Activated naive CD8-positive, alpha-beta T cell (primary cell): ENCODE measurements around the gene HNRNPC.

Experiments used
- H3K27ac Mint-ChIP-seq: one replicate; pipeline ENCODE4 v1.8.0; 2021; ENCODE audit warnings: mixed read lengths
- H3K27me3 Mint-ChIP-seq: one replicate; pipeline ENCODE4 v1.8.0; 2021; ENCODE audit warnings: mixed read lengths
- H3K36me3 Mint-ChIP-seq: one replicate; pipeline ENCODE4 v1.8.0; 2021; ENCODE audit warnings: mixed read lengths
- H3K4me1 Mint-ChIP-seq: one replicate; pipeline ENCODE4 v1.8.0; 2021; ENCODE audit warnings: low read depth, mixed read lengths
- H3K4me3 Mint-ChIP-seq: one replicate; pipeline ENCODE4 v1.8.0; 2021; ENCODE audit warnings: mild to moderate bottlenecking, mixed read lengths
- H3K9me3 Mint-ChIP-seq: one replicate; pipeline ENCODE4 v1.8.0; 2021; ENCODE audit warnings: low read depth, mixed read lengths

The HNRNPC gene

GRCh38 chr14:21202463-21203358, 66.5 kb downstream of the HNRNPC start:
- H3K36me3 Mint-ChIP-seq, result peaks cover 16% of the 10 kb centered on the region
- no peaks in the 10 kb centered on the region for H3K27me3 Mint-ChIP-seq
- H3K9me3 Mint-ChIP-seq, result no peaks in the 10 kb centered on the region
- peaks cover 14% of the 10 kb centered on the region for H3K4me1 Mint-ChIP-seq
- H3K4me3 Mint-ChIP-seq, result no peak overlapping the region
- H3K27ac Mint-ChIP-seq, result peak overlapping the region; percentile 71

DNA sequence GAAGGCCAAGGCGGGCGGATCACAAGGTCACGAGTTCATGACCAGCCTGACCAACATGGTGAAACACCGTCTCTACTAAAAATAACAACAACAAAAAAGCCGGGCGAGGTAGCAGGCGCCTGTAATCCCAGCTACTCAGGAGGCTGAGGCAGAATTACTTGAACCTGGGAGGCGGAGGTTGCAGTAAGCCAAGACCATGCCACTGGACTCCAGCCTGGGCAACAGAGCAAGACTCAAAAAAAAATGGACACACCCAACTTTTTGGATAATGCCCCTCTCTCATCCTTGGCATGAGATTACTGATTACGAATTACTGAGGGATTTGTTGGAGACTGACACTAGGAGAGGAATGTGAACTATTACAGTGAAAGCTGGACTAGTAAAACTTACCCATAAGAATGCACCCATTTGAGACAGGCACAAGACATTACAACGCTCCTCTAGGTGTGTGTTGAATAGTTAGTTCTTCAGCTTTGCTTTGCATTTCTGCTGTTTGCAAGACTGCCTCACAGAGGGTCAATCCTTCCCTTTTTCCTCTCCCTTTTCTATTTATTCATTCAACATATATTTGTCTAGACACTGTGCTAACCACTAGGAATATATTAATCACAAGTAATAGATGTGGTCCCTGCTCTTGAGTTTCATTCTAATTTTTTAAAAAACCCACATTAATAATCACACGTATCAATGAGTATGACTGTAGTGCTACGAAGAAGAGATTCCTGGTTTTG, 67.3 kb downstream of the HNRNPC start:
- Mint-ChIP-seq H3K9me3 (no peaks in the 10 kb centered on the region), H3K4me1 (peaks cover 9% of the 10 kb centered on the region), H3K27ac (peak overlapping the region; percentile 43), H3K27me3 (no peaks in the 10 kb centered on the region), H3K4me3 (no peak overlapping the region), H3K36me3 (peaks cover 10% of the 10 kb centered on the region)

DNA sequence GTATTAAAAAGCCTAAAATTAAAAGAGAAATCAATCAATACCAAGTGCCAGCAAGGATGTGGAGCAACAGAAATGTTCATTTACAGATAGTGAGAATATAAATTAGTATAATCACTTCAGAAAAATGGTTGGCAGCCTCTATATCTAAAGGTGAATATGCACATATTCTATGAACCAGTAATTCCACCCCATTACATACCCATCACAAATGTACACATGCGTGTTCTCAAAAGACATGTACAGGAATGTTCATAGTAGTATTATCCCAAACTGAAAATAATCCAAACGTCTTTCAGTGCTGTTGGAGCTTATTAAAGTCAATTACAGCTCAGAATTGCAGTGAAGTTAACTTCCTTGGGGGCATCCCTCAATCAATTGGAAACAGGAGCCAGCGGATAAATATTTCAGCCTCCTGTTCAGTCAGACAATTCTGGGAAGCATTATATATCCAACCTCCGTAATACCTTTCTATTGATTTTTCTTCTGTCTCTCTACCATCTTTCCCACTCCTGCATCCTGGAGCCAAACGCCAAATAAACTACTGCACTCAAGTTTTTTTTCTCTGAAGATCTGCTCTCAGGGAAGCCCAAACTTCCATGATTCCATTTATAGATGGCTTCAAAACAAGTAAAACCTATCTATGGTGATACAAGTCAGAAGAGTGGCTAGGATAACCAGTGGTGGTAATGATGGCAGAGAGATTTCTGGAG, 68.3 kb downstream of the HNRNPC start:
- Mint-ChIP-seq H3K4me1 (peaks cover 4% of the 10 kb centered on the region), H3K36me3 (peaks cover 7% of the 10 kb centered on the region), H3K27me3 (no peaks in the 10 kb centered on the region), H3K4me3 (no peak overlapping the region), H3K9me3 (no peaks in the 10 kb centered on the region), H3K27ac (no peak overlapping the region)

DNA sequence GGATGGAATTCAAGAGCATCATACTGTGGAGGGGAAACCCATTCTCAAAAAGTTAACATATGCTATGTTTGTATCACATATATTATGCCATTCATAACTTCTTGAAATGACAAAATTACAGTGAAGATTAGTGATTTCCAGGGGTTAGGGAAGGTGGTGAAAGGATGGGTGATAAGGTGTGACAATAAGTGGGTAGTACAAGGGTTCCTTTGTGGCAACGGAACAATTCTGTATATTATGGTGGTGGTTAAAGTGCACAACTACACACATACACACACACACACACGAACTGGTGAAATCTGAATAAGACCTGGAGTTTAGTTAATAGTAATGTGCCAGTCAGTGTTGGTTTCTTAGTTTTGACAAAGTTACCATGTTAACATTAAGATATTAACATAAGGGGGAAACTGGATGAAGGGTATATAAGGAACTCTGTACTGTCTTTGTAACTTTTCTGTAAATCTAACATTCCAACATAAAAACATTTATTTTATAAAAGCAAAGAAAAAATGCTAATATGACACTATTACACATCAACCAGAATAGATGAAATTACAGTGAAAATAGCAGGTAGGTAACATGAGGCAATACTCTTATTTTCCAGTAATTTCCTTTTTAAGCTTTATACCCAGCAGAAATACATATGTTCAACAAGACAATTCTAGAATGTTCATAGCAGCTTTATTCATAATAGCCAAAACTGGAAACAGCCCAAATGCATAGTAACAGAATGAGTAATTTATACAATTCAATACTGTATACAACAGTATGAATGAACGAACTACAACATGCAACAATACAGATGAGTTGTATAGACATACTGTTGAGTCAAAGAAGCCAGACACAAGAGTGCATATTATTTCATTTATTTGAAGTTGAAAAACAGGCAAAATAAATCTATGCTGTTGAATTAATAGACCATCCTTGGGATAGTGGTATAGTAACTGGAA, 69.4 kb downstream of the HNRNPC start:
- H3K4me1 Mint-ChIP-seq, result peaks cover 3% of the 10 kb centered on the region
- H3K36me3 Mint-ChIP-seq, result peaks cover 7% of the 10 kb centered on the region
- no peak overlapping the region for H3K4me3 Mint-ChIP-seq
- no peak overlapping the region for H3K27ac Mint-ChIP-seq
- H3K27me3 Mint-ChIP-seq, result no peaks in the 10 kb centered on the region
- H3K9me3 Mint-ChIP-seq, result no peaks in the 10 kb centered on the region

DNA sequence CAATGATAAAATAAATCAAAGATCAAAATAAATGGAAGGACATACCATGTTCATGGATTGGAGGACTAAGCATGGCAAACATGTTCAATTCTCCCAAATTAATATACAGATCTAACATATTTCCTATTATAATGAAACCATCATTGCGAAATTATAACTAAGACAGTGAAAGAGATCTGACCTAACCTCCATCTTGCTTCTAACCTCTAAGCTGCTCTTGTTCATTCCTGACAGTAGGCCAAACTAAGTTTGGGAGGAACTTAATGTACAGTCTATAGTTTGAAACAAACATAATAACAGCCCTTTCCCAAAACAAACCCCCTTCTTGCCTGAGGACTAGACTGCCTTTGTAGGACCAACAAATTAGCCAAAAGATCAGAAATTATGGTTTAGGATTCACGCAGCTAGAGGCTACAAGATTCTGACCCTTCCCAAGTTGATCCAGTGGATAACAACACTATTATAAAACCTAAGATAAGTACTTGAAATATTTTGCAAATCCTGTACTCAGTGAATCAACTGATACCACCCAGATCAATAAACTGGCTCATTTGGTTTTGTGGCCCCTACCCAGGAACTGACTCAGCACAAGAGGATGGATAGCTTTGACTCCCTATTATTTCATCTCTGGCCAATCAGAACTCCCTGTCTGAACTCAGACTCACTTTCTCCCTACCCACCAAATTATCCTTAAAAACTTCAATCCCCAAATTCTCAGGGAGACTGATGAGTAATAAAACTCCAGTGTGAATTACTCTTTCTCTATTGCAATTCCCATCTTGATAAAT, 71.6 kb downstream of the HNRNPC start:
- Mint-ChIP-seq H3K4me1 (no peaks in the 10 kb centered on the region), H3K9me3 (no peaks in the 10 kb centered on the region), H3K27me3 (no peaks in the 10 kb centered on the region), H3K27ac (no peak overlapping the region), H3K4me3 (no peak overlapping the region), H3K36me3 (no peaks in the 10 kb centered on the region)

- Mint-ChIP-seq H3K4me1 (peaks cover 4% of the 10 kb centered on the region), H3K4me3 (no peak overlapping the region), H3K9me3 (no peaks in the 10 kb centered on the region), H3K36me3 (no peaks in the 10 kb centered on the region), H3K27me3 (no peaks in the 10 kb centered on the region), H3K27ac (peak overlapping the region; percentile 6)
Measured at GRCh38 chr14:21194597-21194996, 74.6 kb downstream of the HNRNPC start.

DNA sequence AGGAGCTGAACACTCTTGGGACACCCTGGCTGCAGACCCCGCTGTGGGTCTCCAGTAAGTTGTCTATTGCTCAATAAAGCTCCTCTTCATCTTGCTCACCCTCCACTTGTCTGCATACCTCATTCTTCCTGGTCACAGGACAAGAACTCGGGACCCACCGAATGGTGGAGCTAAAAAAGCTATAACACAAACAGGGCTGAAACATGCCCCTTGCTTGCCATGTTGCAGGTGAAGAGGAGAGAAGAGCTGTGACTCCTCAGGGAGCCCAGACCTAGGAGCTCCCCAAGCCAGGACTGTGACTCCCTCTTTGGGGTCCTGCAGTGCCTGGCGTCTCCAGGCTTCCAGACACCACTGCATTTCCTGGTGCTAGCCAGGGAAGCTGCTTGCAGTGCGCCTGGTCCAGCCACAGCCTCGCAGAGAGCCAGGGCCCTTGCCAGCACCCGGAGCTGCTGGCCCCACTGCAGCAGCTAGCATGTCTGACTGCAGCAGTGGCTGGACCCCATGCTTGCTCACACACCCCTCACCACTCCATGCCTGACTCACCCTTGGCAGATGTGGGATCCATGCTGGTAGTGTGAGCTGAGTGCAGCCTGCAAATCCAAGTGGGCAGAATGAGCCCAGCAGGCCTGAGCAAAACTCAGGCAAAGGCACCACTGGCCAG, 76.2 kb downstream of the HNRNPC start:
- no peaks in the 10 kb centered on the region for H3K36me3 Mint-ChIP-seq
- no peaks in the 10 kb centered on the region for H3K27me3 Mint-ChIP-seq
- peaks cover 4% of the 10 kb centered on the region for H3K4me1 Mint-ChIP-seq
- no peaks in the 10 kb centered on the region for H3K9me3 Mint-ChIP-seq
- no peak overlapping the region for H3K27ac Mint-ChIP-seq
- peak overlapping the region; percentile 56 for H3K4me3 Mint-ChIP-seq

DNA sequence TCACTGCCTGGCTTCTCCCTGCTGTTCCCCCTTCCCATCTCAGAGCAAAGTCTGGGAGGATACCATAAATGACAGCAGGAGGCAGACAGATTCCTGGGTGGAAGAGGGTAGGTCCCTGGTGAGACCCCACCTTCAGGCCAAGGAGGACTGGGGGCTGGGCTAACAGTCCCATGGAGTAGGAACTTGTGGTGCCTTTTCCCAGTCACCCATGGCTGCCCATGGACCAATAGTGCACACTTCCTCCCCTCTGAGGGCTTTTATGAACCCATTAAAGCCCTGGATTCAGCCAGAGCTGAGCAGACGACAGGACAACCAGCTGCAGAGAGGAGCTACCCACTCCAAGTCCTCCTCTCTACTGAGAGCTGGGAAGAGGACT, 76.8 kb downstream of the HNRNPC start:
- Mint-ChIP-seq H3K4me1 (peaks cover 4% of the 10 kb centered on the region), H3K36me3 (no peaks in the 10 kb centered on the region), H3K27me3 (no peaks in the 10 kb centered on the region), H3K9me3 (no peaks in the 10 kb centered on the region), H3K27ac (no peak overlapping the region), H3K4me3 (peak overlapping the region; percentile 79)

- H3K9me3 Mint-ChIP-seq, result no peaks in the 10 kb centered on the region
- H3K27ac Mint-ChIP-seq, result no peak overlapping the region
- peaks cover 4% of the 10 kb centered on the region for H3K4me1 Mint-ChIP-seq
- no peaks in the 10 kb centered on the region for H3K36me3 Mint-ChIP-seq
- no peaks in the 10 kb centered on the region for H3K27me3 Mint-ChIP-seq
- H3K4me3 Mint-ChIP-seq, result peak overlapping the region; percentile 79
Measured at GRCh38 chr14:21191809-21192446, 77.3 kb downstream of the HNRNPC start.

DNA sequence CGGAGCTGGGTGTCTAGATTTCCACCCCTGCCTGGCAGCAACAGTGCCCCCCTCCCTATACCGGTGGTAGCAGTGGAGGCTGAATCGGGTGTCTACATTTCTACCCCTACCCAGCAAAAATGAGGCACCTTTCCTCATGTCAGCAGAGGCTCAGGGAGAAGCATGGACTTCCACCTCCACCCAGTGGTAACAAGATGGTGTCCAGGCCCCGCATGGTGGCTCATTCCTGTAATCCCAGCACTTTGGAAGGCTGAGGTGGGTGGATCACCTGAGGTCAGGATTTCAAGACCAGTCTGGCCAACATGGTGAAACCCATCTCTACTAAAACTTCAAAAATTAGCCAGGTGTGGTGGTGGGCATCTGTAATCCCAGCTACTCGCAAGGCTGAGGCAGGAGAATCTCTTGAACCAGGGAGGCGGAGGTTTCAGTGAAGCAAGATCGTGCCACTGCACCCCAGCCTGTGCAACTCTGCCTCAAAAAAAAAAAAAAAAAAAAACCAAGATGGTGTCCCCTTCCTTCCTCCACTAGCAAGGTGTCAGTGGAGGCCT, 77.9 kb downstream of the HNRNPC start:
- H3K27ac Mint-ChIP-seq, result no peak overlapping the region

GRCh38 chr14:21185491-21185890, 83.8 kb downstream of the HNRNPC start:
- no peaks in the 10 kb centered on the region for H3K9me3 Mint-ChIP-seq
- H3K36me3 Mint-ChIP-seq, result peaks cover 3% of the 10 kb centered on the region
- H3K4me1 Mint-ChIP-seq, result no peaks in the 10 kb centered on the region
- H3K27ac Mint-ChIP-seq, result no peak overlapping the region
- H3K4me3 Mint-ChIP-seq, result no peak overlapping the region
- peaks cover 5% of the 10 kb centered on the region for H3K27me3 Mint-ChIP-seq

More for the DNA sequence above, 77.9 kb downstream of the HNRNPC start:
- Mint-ChIP-seq H3K9me3 (no peaks in the 10 kb centered on the region), H3K4me3 (peak overlapping the region; percentile 79), H3K27me3 (no peaks in the 10 kb centered on the region), H3K4me1 (peaks cover 4% of the 10 kb centered on the region), H3K36me3 (no peaks in the 10 kb centered on the region)

DNA sequence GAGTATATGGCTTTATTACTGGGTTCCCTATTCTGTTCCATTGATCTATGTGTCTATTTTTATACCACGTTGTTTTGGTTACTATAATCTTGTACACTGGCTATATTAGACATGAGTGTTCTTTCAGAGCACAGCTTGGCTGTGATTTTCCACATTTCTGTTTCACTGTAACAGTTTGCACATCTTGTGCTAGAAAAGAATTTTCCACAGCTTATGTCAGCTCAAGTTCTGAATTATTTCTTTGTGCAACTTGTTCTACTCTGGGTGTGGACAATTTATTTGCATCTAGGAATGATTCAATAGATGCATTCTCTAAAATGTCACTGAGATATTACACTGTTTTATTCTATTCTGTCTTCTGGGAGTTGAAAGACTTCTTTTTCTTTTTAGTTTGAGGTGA, 85.0 kb downstream of the HNRNPC start:
- H3K4me3 Mint-ChIP-seq, result no peak overlapping the region
- H3K36me3 Mint-ChIP-seq, result peaks cover 3% of the 10 kb centered on the region
- H3K27me3 Mint-ChIP-seq, result peaks cover 9% of the 10 kb centered on the region
- H3K9me3 Mint-ChIP-seq, result no peaks in the 10 kb centered on the region
- no peak overlapping the region for H3K27ac Mint-ChIP-seq
- no peaks in the 10 kb centered on the region for H3K4me1 Mint-ChIP-seq

- H3K4me1 Mint-ChIP-seq, result no peaks in the 10 kb centered on the region
- peaks cover 3% of the 10 kb centered on the region for H3K36me3 Mint-ChIP-seq
- peaks cover 10% of the 10 kb centered on the region for H3K27me3 Mint-ChIP-seq
- H3K9me3 Mint-ChIP-seq, result no peaks in the 10 kb centered on the region
- H3K27ac Mint-ChIP-seq, result no peak overlapping the region
- no peak overlapping the region for H3K4me3 Mint-ChIP-seq
Measured at GRCh38 chr14:21182166-21182565, 87.1 kb downstream of the HNRNPC start.
